Astrocyte of the spinal cord (primary cell): ENCODE results near the gene SET.

Source experiments
- DNase-seq: peaks from one replicate; pipeline ENCODE4 v3.0.0; 2011; ENCODE audit warnings: low read depth, low spot score
- H3K4me3 ChIP-seq: 2 replicates; pipeline ENCODE4 v1.5.1; 2011; ENCODE audit warnings: low read depth, mild to moderate bottlenecking, low read length, moderate library complexity
- in situ Hi-C: cut with HindIII; loops from 2 replicates; pipeline ENCODE4 v1.10.0; 2017; ENCODE audit warnings: low sequenced_read_pairs
- TF ChIP-seq, protein P1 (sequence below): IDR thresholded peaks from 2 replicates; pipeline ENCODE4 v1.5.1; 2012; ENCODE audit warnings: low read depth, mild to moderate bottlenecking, low read length, inconsistent platforms

The SET gene

DNA sequence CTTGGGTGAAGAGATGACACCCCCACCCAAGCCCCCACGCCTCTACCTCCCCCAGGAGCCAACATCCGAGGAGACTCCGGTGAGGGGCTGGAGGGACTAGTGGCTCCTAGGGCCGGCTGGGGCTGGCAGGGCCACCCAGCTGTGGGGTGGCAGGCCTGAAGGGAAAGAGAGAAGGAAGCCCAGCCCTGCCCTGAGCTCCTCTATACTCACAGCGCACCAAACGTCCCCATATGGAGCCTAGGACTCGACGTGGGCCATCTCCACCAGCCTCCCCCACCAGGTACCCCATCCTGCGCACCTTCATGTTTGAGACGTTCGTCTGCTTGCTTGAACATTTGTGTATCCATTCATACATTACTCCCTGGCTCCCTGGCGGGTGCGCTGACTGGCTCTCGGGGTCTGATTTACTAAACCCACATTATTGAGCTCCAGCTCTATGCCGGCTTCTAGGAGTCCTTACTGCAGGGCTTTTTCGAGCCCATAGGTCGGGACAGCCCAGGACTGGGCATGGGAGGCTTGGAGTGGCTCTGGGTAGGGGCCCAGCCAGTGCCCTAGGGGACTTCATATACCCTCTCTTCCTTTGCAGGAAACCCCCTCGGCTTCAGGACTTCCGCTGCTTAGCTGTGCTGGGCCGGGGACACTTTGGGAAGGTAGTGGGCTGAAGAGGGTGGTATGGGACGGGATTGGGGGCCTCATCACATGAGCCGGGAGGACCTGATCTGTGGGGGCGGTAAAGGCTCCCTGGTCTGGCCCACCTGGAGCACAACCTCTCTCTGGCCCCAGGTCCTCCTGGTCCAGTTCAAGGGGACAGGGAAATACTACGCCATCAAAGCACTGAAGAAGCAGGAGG lies 25.8 kb downstream of the SET start:
- no peak overlapping the region for H3K4me3 ChIP-seq
- DNase-seq = no peak
- in situ Hi-C loops = no loop called here
- TF ChIP-seq, protein P1, sequence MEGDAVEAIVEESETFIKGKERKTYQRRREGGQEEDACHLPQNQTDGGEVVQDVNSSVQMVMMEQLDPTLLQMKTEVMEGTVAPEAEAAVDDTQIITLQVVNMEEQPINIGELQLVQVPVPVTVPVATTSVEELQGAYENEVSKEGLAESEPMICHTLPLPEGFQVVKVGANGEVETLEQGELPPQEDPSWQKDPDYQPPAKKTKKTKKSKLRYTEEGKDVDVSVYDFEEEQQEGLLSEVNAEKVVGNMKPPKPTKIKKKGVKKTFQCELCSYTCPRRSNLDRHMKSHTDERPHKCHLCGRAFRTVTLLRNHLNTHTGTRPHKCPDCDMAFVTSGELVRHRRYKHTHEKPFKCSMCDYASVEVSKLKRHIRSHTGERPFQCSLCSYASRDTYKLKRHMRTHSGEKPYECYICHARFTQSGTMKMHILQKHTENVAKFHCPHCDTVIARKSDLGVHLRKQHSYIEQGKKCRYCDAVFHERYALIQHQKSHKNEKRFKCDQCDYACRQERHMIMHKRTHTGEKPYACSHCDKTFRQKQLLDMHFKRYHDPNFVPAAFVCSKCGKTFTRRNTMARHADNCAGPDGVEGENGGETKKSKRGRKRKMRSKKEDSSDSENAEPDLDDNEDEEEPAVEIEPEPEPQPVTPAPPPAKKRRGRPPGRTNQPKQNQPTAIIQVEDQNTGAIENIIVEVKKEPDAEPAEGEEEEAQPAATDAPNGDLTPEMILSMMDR = no peak

- TF ChIP-seq, protein P1 = no peak
- in situ Hi-C loops = no loop called here
- H3K4me3 ChIP-seq = no peak overlapping the region
- no peak for DNase-seq
These were observed 26.4 kb downstream of the SET start for GRCh38 chr9:128715436-128715750.

- in situ Hi-C loops = no loop called here
- no peak for DNase-seq
- TF ChIP-seq, protein P1 = no peak
- no peak overlapping the region for H3K4me3 ChIP-seq
These were observed 27.7 kb downstream of the SET start for GRCh38 chr9:128716581-128717254.

DNA sequence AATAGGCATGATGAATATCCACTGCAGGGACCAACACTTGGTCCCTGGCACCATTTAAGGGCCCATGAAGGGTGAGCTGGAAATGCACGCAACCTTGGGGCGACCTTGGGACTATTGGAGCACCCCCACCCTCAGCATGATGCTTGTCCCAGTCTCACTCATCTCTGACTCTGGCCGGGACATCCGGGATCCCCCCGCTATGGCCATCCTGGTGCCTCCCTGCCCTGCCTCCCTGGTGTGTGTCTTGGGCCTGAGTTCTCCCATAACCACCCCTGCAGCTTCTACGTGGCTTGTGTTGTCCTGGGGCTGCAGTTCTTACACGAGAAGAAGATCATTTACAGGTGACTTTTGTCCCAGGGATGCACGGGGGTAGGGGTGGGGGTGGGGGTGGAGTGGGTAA lies 29.0 kb downstream of the SET start:
- no peak overlapping the region for H3K4me3 ChIP-seq
- TF ChIP-seq, protein P1 = no peak
- DNase-seq = no peak
- in situ Hi-C loops = no loop called here

DNA sequence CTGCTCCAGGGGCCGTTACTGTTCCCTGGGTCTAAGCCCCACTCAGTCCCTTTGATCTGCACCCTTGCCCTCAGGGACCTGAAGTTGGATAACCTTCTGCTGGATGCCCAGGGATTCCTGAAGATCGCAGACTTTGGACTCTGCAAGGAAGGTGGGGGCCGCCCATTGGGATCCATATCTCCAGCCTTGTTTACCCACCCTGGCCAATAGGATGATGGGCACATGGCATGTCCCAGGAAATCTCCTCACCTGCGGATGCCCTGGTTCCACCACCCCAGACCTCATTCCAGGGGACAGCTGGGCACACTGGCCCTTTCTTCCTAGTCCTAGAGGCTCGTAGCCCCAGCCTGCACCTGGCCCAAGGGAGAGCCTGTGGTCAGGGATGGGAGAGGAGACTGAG lies 29.5 kb downstream of the SET start:
- no peak for DNase-seq
- TF ChIP-seq, protein P1 = no peak
- H3K4me3 ChIP-seq = no peak overlapping the region
- in situ Hi-C loops = no loop called here

GRCh38 chr9:128719919-128720605 lies 31.0 kb downstream of the SET start:
- DNase-seq = no peak
- no peak overlapping the region for H3K4me3 ChIP-seq
- in situ Hi-C loops = no loop called here
- TF ChIP-seq, protein P1 = no peak
